A172 (cell line): ENCODE measurements around the gene LHCGR. TPM values are rescaled to one million over a fixed set of nuclear protein-coding genes. Genes with fewer than 3 reads are reported as not detected.
"Not testable (repeated sequence)": the region's sequence is repeated elsewhere in the genome, so short reads cannot be mapped to it uniquely, and the experiment has no call there.

Experiments
- DNase-seq: peaks from one replicate; pipeline ENCODE4 v3.0.0-alpha.2; 2015; ENCODE audit warnings: low spot score
- total RNA-seq: library from RNA; depleted of rRNA; stranded (reverse); fragments of >200 nt; shearing (Covaris generic); gene quantifications from 2 replicates; pipeline ENCODE4 v1.2.3, GENCODE V29; 2014

LHCGR gene
- total RNA-seq, 1 experiment from 2014 or later = not detected

- no peak for DNase-seq
Observed at GRCh38 chr2:48747319-48747718, 8.2 kb downstream of the LHCGR start.

- DNase-seq = not testable (repeated sequence)
Observed at GRCh38 chr2:48739236-48739635, 16.3 kb downstream of the LHCGR start.

- DNase-seq = no peak
Observed at GRCh38 chr2:48738806-48739205, 16.7 kb downstream of the LHCGR start.

- no peak for DNase-seq
Observed at GRCh38 chr2:48736251-48736650, 19.3 kb downstream of the LHCGR start.

- no peak for DNase-seq
Observed at GRCh38 chr2:48734576-48735303, 20.8 kb downstream of the LHCGR start.

GRCh38 chr2:48733067-48733503 lies 22.4 kb downstream of the LHCGR start:
- DNase-seq = no peak

- DNase-seq = no peak
Observed at GRCh38 chr2:48728840-48729239, 26.7 kb downstream of the LHCGR start.

GRCh38 chr2:48728295-48728694 lies 27.2 kb downstream of the LHCGR start:
- DNase-seq = no peak

- no peak for DNase-seq
Observed at GRCh38 chr2:48727560-48727959, 28.0 kb downstream of the LHCGR start.

GRCh38 chr2:48725696-48726494 lies 29.6 kb downstream of the LHCGR start:
- DNase-seq = no peak

GRCh38 chr2:48724278-48724677 lies 31.2 kb downstream of the LHCGR start:
- DNase-seq = no peak

- no peak for DNase-seq
Observed at GRCh38 chr2:48723129-48723528, 32.4 kb downstream of the LHCGR start.

GRCh38 chr2:48722391-48722790 lies 33.1 kb downstream of the LHCGR start:
- no peak for DNase-seq

GRCh38 chr2:48721158-48721557 lies 34.4 kb downstream of the LHCGR start:
- DNase-seq = no peak

GRCh38 chr2:48719480-48720177 lies 35.9 kb downstream of the LHCGR start:
- no peak for DNase-seq

GRCh38 chr2:48717846-48718245 lies 37.7 kb downstream of the LHCGR start:
- DNase-seq = no peak

GRCh38 chr2:48715956-48716355 lies 39.6 kb downstream of the LHCGR start:
- no peak for DNase-seq

GRCh38 chr2:48715042-48715899 lies 40.3 kb downstream of the LHCGR start:
- DNase-seq = peak; percentile 11

- no peak for DNase-seq
Observed at GRCh38 chr2:48714245-48714644, 41.3 kb downstream of the LHCGR start.

- DNase-seq = no peak
Observed at GRCh38 chr2:48713647-48714046, 41.9 kb downstream of the LHCGR start.

GRCh38 chr2:48712151-48712550 lies 43.4 kb downstream of the LHCGR start:
- no peak for DNase-seq

GRCh38 chr2:48711343-48711742 lies 44.2 kb downstream of the LHCGR start:
- no peak for DNase-seq
